Measurements from ENCODE around the gene GP1BB. TPM values are rescaled to one million over a fixed set of nuclear protein-coding genes. Genes with fewer than 3 reads are reported as not detected.
"Not testable (repeated sequence)": the region's sequence is repeated elsewhere in the genome, so short reads cannot be mapped to it uniquely, and the experiment has no call there.

GP1BB gene
- total RNA-seq, 1 experiment from 2014 or later = 8.5 TPM

DNA sequence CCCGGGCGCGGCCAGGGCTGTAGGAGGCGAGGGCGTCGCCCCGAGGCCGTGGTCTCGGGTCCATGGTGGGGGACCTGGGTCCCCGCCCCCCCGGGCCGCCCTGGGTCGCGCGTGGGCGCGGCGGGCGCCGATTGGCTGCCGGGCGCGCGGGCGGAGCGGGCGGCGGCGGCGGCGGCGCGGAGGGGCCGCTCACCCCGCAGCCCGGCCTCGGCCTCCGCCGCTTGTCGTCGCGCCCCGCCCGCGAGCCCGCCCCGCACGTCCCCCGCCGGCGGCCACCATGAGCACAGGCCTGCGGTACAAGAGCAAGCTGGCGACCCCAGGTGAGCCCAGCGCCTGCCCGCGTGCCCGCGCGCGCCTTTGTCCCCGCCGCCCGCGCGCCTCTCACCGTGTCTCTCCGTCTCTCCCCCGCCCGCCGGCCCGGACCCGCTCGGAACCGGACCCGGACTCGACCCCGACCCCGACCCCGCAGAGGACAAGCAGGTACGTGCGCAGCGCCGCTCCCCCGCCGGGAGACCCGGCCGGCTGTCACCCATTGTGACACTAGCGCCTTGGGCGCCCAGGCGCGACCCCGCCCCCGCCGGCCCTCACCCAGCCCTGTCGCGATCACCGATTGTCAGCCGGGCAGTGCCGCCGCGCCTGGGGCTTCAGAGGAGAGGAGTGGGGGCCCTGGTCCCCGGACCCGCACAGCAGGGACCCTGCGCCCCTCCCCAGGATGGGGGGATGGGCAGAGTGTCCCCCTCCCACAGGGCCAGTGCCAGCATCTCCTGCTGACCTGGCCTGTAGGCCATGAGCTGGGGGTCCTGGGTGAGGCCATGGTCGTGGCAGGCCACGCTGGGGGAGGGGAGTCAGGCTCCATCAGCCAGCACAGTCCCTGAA, 8.8 kb upstream of the GP1BB start, which contains the start of gene SEPTIN5:
SEPTIN5 (plus strand) TSS at position 192 of the 876 bp plus-strand sequence; CDS start at position 278, 86 bp downstream.
- DNase-seq (ENCODE audit: low spot score) = no peak

- DNase-seq (ENCODE audit: low spot score) = no peak
Observed at GRCh38 chr22:19715188-19715930, 8.0 kb upstream of the GP1BB start.

DNA sequence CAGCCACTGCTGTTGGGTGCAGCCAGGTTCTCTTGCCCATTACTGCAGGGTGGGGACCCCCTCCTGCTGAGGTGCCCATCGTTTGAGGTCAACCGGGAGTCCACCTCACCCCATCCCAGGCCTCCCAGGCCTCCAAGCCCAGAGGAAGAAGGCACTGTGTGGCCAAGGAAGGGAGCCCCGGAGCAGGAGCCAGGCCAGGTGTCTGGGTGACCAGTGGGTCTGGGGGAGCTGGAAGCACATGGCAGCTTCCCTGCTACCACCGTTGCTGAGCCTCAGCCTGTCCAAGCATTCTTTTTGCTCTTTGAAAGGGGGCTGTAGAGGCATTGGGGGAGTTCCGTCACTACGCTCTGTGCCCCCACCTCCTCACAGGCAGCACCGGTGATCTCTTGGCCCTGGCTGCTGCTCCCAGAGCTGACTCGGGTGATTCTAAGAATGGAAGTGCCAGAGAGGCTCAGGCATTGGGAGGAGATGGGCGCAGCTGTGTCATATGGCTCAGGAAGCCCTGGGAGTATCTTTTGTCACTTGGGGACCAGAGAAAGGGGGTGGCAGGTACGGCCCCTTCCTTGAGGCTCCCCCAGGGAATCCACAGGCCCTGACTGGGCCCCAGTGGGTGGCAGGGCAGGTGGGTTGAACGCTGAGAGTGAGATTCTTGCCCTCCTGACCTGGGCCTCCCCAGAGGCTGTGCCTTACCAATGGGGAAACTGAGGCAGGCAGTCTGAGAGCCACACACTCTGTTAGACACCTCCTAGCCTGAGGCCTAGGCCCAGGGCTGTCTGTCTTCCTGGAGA, 7.1 kb upstream of the GP1BB start:
- DNase-seq (ENCODE audit: low spot score) = no peak

DNA sequence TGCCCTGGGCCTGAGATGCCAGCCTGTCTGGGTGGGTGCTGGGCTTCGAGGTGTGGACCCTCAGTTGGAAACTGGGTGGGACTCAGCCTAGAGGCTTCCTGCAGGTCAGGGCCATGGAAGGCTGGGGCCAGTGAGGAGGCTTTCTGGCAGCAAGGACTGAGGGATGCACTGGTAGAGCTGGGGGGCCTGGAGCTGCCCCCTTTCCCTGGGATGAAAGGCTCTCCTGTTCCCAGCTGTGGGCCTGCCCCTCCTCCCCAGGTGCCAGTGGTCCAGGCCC, 6.6 kb upstream of the GP1BB start:
- DNase-seq (ENCODE audit: low spot score) = no peak

DNA sequence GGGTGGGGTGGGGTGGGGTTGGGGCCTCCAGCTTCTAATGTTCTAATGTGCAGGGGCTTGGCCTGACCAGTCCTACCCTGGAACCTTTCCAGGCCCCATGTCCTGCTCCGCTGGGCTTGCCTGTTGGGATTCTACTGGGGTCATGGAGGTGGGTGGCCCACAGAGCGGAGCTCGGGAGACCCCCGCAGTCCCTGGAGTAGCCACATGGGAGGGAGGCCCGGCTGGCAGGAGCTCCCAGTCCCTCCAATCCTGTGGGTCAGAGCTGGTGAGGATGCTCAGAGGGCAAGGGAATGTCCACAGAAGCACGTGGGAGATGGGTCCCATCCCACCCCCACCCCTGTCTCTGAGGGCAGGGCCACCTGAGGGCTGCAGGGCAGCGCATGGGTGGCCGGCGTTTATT, 6.2 kb upstream of the GP1BB start:
- no peak for DNase-seq (ENCODE audit: low spot score)

- DNase-seq (ENCODE audit: low spot score) = peak; percentile 16
Observed at GRCh38 chr22:19717691-19718455, 5.5 kb upstream of the GP1BB start.

DNA sequence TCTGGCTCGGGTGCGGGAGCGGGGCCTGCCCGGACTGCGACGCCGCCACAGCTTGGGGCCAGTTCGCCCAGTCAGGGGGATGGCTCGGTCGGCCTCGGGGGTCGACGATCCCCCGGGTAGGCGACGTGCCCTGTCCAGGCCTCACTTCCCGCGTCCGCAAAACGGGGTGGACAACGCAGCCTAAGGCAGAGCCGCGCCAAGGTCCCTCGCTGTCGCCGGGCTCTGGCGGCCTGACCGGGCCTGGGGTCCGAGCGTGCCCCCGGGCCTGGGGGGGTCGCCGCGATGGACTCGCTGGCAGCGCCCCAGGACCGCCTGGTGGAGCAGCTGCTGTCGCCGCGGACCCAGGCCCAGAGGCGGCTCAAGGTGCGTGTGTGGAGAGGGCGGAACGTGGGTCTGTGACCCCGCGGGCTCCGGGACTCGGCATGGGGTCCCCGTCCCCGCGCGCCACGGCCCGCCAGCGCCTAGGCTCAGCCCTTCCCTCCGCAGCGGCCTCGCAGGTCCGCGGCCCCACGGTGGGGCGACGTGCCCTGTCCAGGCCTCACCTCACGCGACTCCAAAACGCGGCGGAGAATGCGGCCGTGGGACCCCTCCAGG, 4.8 kb upstream of the GP1BB start:
- DNase-seq (ENCODE audit: low spot score) = no peak

- no peak for DNase-seq (ENCODE audit: low spot score)
Observed at GRCh38 chr22:19719050-19719482, 4.3 kb upstream of the GP1BB start.

DNA sequence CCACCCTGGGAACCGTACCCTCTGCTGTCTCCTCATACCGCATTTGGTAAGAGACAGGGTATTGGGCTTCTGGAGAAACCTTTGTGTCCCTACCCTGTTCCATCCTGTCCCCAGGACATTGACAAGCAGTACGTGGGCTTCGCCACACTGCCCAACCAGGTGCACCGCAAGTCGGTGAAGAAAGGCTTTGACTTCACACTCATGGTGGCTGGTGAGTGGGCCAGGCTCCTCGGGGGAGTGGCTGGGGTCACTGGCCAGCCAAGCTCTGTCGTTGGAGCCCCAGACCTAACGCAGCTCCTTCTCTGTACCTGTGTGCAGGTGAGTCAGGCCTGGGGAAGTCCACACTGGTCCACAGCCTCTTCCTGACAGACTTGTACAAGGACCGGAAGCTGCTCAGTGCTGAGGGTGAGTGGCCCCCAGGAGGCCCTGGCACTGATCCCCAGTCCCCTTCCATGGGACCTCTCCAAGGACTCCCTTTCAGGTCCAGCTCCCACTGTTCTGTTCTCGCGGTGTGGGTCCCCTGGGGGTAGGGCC, 3.8 kb upstream of the GP1BB start:
- DNase-seq (ENCODE audit: low spot score) = no peak

- no peak for DNase-seq (ENCODE audit: low spot score)
Observed at GRCh38 chr22:19720150-19720827, 3.0 kb upstream of the GP1BB start.

- no peak for DNase-seq (ENCODE audit: low spot score)
Observed at GRCh38 chr22:19720999-19721329, 2.4 kb upstream of the GP1BB start.

DNA sequence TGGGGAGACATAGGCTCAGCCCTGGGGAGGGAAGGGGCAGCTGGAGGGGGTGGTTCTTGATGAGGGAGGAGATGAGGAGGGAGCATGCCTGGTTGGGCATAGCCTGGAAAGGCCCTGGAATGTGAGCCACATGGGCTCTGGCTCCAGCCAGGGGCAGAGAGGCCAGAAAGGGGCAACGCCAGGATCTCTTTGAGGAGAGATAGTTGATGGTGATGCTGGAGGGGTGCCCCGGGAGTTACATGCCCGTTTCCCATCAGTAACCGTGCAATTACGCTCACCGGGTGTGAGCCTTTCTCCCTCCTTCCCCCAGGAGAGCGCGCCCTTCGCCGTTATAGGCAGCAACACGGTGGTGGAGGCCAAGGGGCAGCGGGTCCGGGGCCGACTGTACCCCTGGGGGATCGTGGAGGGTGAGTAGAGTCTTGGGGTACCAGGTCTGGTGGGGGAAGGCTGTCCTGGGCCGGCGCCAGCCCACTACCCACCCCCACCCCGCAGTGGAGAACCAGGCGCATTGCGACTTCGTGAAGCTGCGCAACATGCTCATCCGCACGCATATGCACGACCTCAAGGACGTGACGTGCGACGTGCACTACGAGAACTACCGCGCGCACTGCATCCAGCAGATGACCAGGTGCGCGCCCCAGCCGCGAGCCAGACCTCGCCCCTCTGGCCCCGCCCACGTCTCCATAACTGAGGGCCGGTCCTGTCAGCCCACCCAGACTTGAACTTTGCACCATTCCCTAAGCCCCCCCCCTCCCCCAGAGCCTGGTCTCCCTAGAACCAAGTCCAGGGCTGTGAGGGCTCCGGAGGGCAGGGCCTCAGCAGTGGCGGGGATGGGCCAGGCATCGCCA, 1.8 kb upstream of the GP1BB start:
- no peak for DNase-seq (ENCODE audit: low spot score)

- DNase-seq (ENCODE audit: low spot score) = no peak
Observed at GRCh38 chr22:19722178-19722981, 959 bp upstream of the GP1BB start.

DNA sequence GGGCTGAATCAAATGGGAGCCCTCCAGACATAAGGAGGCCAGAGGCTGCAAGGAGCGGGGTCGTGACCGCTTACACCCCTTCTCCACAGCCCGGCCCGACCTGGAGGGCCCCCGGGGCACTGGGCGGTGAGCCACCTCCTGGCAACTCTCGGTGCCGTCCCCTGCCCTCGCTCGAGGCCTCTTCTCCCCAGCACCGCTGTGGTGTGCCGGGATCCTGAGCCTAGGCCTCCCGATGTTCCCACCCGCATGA, 432 bp upstream of the GP1BB start:
- no peak for DNase-seq (ENCODE audit: low spot score)

DNA sequence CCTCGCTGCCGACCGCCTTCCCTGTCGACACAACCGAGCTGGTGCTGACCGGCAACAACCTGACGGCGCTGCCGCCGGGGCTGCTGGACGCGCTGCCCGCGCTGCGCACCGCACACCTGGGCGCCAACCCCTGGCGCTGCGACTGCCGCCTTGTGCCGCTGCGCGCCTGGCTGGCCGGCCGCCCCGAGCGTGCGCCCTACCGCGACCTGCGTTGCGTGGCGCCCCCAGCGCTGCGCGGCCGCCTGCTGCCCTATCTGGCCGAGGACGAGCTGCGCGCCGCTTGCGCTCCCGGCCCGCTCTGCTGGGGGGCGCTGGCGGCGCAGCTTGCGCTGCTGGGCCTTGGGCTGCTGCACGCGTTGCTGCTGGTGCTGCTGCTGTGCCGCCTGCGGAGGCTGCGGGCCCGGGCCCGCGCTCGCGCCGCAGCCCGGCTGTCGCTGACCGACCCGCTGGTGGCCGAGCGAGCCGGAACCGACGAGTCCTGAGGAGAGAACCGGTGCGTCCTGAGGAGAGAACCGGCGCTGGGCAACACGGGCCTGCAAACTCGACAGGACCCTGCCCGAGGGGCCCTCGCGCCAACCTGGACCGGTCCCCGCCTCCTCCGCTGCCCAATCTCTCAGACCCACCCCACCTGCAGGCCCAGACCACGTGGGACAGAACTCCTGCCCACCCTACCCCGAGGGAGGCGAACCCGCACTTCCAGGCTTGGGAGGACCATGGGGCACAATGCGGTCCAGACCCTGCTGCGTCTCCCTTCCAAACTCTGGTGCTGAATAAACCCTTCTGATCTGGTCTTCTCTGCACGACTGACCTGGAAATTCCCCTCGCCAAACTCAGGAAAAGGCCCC, 866 bp downstream of the GP1BB start:
- no peak for DNase-seq (ENCODE audit: low spot score)

GRCh38 chr22:19724927-19725661, 1.8 kb downstream of the GP1BB start:
- no peak for DNase-seq (ENCODE audit: low spot score)

DNA sequence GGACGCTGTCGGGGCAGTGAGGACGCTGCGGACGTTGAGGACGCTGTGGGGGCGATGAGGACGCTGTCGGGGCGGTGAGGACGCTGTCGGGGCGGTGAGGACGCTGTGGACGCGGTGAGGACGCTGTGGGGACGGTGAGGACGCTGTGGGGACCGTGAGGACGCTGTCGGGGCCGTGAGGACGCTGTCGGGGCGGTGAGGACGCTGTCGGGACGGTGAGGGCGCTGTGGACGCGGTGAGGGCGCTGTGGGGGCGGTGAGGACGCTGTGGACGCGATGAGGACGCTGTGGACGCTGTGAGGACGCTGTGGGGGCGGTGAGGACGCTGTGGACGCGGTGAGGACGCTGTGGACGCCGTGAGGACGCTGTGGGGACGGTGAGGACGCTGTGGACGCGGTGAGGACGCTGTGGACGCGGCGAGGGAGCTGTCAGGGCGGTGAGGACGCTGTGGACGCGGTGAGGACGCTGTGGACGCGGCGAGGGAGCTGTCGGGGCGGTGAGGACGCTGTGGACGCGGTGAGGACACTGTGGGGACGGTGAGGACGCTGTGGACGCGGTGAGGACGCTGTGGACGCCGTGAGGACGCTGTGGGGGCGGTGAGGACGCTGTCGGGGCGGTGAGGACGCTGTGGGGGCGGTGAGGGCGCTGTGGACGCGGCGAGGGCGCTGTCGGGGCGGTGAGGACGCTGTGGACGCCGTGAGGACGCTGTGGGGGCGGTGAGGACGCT, 2.9 kb downstream of the GP1BB start:
- DNase-seq (ENCODE audit: low spot score) = not testable (repeated sequence)

Measured in A172 (cell line).